Muscle layer of duodenum (tissue), 2 donors: ENCODE results near the gene HLF.
A peak's percentile ranks its signal among the peaks of the same experiment; 100 is the strongest.

Source experiments
- H3K27ac ChIP-seq: one replicate; pipeline ENCODE4 v1.7.0; 2013; ENCODE audit warnings: mild to moderate bottlenecking, low read length
- H3K27me3 ChIP-seq: one replicate; pipeline ENCODE4 v1.7.0; 2013; ENCODE audit warnings: low read depth, mild to moderate bottlenecking, control low read depth, low read length
- H3K36me3 ChIP-seq, 2 donors: one replicate each; pipeline ENCODE4 v1.7.0; 2013; ENCODE audit warnings: low read length in 2 of 2, control low read depth in 1 of 2, mild to moderate bottlenecking in 1 of 2; ENCODE audit not compliant: insufficient read depth in 2 of 2, control insufficient read depth in 1 of 2
- H3K4me1 ChIP-seq, 2 donors: one replicate each; pipeline ENCODE4 v1.7.0; 2013; ENCODE audit warnings: low read length in 2 of 2, mild to moderate bottlenecking in 2 of 2, control low read depth in 1 of 2, moderate library complexity in 1 of 2; ENCODE audit not compliant: insufficient read depth in 2 of 2, control insufficient read depth in 1 of 2
- H3K4me3 ChIP-seq, 2 donors: one replicate each; pipeline ENCODE4 v1.7.0; 2013; ENCODE audit warnings: low read length in 2 of 2, low read depth in 1 of 2, mild to moderate bottlenecking in 1 of 2
- H3K9me3 ChIP-seq, 2 donors: one replicate each; pipeline ENCODE4 v1.7.0; 2013; ENCODE audit warnings: low read length in 2 of 2, control low read depth in 1 of 2, mild to moderate bottlenecking in 1 of 2; ENCODE audit not compliant: control insufficient read depth in 1 of 2
- donor health status: healthy.

The HLF gene

DNA sequence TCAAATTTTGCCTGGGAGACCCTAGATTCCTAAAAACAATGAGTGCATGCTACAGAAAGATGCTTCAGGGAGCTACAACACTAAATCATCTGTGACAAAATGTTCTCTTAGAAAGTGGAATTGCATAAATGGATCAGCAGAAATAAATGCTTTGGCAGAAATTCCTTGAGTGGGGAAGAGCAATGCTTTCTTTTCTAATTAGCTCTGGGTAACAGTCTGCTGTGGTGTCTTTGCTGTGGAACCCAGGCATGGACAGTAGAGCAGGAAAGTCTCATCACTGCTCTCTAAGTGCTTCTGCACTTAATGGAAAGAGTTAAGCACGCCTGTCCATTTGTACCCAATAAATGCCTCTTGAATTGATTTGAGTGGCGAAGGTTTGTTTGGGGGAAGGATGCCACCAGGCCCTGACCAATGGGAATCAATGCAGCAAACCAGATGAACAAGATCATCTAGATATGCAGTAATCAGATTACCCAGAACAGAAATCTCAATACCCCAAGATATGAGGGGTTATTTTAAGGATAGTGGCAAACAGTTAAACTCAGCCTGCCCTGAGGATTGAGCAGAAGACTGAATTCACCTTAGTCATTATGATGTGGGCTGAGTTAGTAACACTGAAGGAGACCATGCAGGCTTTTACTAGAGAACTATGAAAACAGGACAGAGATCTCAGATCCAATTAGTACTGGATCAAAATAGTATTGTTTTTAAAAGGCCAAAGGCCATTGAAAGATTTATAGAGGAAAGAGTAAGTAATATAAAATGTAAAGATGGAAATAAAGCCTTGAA lies 13.6 kb downstream of the HLF start:
- Histone ChIP-seq H3K4me3 (no peak overlapping the region), H3K36me3 (peaks cover 0 to 4% of the 10 kb centered on the region in 2 donors), H3K4me1 (peaks cover 10 to 65% of the 10 kb centered on the region in 2 donors), H3K9me3 (no peaks in the 10 kb centered on the region), H3K27ac (no peak overlapping the region), H3K27me3 (no peaks in the 10 kb centered on the region)

DNA sequence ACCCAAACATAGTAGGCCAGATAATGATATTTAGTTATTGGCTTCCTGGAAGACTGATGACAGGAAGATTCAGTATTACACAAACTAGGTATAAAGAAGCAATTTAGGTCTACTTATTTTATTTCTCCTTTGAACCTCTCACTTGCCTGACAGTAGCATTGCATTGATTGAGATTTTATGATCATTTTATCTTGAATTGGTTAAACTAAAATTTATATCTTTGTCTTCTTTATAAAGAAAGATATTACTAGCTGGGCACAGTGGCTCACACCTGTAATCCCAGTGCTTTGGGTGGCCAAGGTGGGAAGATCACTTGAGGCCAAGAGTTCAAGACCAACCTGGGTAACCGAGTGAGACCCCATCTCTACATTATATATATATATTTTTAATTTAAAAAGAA lies 14.4 kb downstream of the HLF start:
- H3K36me3 ChIP-seq = peaks cover 0 to 4% of the 10 kb centered on the region in 2 donors
- no peaks in the 10 kb centered on the region for H3K27me3 ChIP-seq
- H3K4me3 ChIP-seq = no peak overlapping the region
- H3K27ac ChIP-seq = no peak overlapping the region
- H3K9me3 ChIP-seq = no peaks in the 10 kb centered on the region
- H3K4me1 ChIP-seq = peaks cover 12 to 65% of the 10 kb centered on the region in 2 donors

GRCh38 chr17:55279788-55280187 lies 15.0 kb downstream of the HLF start:
- Histone ChIP-seq H3K9me3 (no peaks in the 10 kb centered on the region), H3K4me1 (peaks cover 18 to 65% of the 10 kb centered on the region in 2 donors), H3K4me3 (no peak overlapping the region), H3K27me3 (no peaks in the 10 kb centered on the region), H3K36me3 (peaks cover 0 to 4% of the 10 kb centered on the region in 2 donors), H3K27ac (no peak overlapping the region)

GRCh38 chr17:55280212-55280611 lies 15.5 kb downstream of the HLF start:
- Histone ChIP-seq H3K4me3 (no peak overlapping the region), H3K27ac (no peak overlapping the region)

GRCh38 chr17:55281649-55282378 lies 17.1 kb downstream of the HLF start:
- Histone ChIP-seq H3K36me3 (peaks cover 0 to 4% of the 10 kb centered on the region in 2 donors), H3K4me3 (no peak overlapping the region), H3K27me3 (no peaks in the 10 kb centered on the region), H3K4me1 (peaks cover 24 to 64% of the 10 kb centered on the region in 2 donors), H3K27ac (no peak overlapping the region), H3K9me3 (no peaks in the 10 kb centered on the region)

More at GRCh38 chr17:55280212-55280611, 15.5 kb downstream of the HLF start:
- H3K36me3 ChIP-seq = peaks cover 0 to 4% of the 10 kb centered on the region in 2 donors
- H3K9me3 ChIP-seq = no peaks in the 10 kb centered on the region
- no peaks in the 10 kb centered on the region for H3K27me3 ChIP-seq
- H3K4me1 ChIP-seq = peaks cover 22 to 66% of the 10 kb centered on the region in 2 donors

DNA sequence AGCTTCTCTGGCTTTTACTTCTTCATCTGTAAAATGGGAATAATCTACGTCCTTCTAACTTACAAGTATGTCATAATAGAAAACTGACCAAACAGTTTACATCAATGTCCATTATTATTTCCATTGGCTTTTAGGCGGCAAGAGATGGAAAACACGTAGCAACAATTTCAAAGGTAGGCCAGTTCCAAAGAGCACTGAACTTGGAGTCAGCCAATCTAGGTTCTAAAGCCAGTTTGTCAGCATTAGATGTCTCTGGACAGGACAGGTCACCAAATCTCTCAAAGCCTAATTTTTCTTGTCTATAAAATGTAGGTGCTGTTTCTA lies 17.6 kb downstream of the HLF start:
- peaks cover 25 to 67% of the 10 kb centered on the region in 2 donors for H3K4me1 ChIP-seq
- no peak overlapping the region for H3K27ac ChIP-seq
- no peak overlapping the region for H3K4me3 ChIP-seq
- no peaks in the 10 kb centered on the region for H3K27me3 ChIP-seq
- H3K36me3 ChIP-seq = peaks cover 0 to 4% of the 10 kb centered on the region in 2 donors
- H3K9me3 ChIP-seq = no peaks in the 10 kb centered on the region

- Histone ChIP-seq H3K27me3 (no peaks in the 10 kb centered on the region), H3K4me3 (no peak overlapping the region), H3K27ac (no peak overlapping the region), H3K4me1 (peaks cover 29 to 67% of the 10 kb centered on the region in 2 donors), H3K36me3 (peaks cover 0 to 4% of the 10 kb centered on the region in 2 donors), H3K9me3 (no peaks in the 10 kb centered on the region)
These were observed 18.0 kb downstream of the HLF start for GRCh38 chr17:55282741-55283140.

DNA sequence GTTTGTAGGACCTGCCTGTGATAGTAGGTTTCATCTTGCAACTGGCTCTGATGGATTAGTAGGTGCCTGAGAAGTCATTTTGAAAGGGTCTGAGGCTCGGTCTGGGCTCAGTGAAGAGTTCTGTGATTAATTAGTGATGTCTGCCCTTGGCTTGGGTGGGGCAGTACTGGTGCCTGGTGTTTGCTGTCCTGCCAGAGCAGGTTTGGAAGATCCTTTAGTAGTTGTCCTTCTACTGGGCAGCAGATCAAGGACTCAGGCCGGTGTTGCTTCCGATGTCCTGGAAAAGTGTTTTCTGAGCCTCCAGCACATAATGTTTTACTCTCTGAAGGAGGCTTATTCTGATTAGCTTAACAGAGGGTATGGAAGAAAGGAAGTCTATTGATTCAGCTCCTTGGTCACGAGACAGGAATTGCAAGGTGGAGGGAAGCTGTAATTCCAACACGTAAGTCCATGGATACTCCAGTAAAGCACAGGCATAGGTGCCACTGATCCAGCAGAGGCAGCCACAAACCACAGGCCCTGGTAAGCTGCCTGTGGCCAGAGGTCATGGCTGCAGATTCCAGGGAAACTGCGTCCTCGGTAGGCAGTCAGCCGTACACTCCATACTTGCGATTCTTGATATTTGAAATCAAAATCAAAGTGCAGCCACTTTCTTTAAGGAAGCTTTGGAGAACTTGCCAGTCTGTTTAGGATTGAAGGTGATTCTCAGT lies 18.7 kb downstream of the HLF start:
- Histone ChIP-seq H3K27ac (no peak overlapping the region), H3K27me3 (no peaks in the 10 kb centered on the region), H3K36me3 (peaks cover 0 to 4% of the 10 kb centered on the region in 2 donors), H3K4me1 (peaks cover 28 to 65% of the 10 kb centered on the region in 2 donors), H3K4me3 (no peak overlapping the region), H3K9me3 (no peaks in the 10 kb centered on the region)

GRCh38 chr17:55284001-55284884 lies 19.5 kb downstream of the HLF start:
- H3K4me1 ChIP-seq = peaks cover 27 to 62% of the 10 kb centered on the region in 2 donors

GRCh38 chr17:55284944-55285339 lies 20.2 kb downstream of the HLF start:
- Histone ChIP-seq H3K9me3 (no peaks in the 10 kb centered on the region), H3K27ac (peak overlapping the region; percentile 87), H3K4me1 (peaks cover 27 to 62% of the 10 kb centered on the region in 2 donors), H3K27me3 (no peaks in the 10 kb centered on the region), H3K4me3 (peak overlapping the region; percentile 2 to 25), H3K36me3 (peaks cover 0 to 3% of the 10 kb centered on the region in 2 donors)

More at GRCh38 chr17:55284001-55284884, 19.5 kb downstream of the HLF start:
- Histone ChIP-seq H3K36me3 (peaks cover 0 to 4% of the 10 kb centered on the region in 2 donors), H3K9me3 (no peaks in the 10 kb centered on the region), H3K4me3 (no peak overlapping the region), H3K27me3 (no peaks in the 10 kb centered on the region), H3K27ac (peak overlapping the region; percentile 87)
